Measurements from ENCODE around the gene ALOX12. TPM values are rescaled to one million over a fixed set of nuclear protein-coding genes. Genes with fewer than 3 reads are reported as not detected.
A peak's percentile ranks its signal among the peaks of the same experiment; 100 is the strongest.

Gene ALOX12
- total and polyA plus RNA-seq, 8 donors, result 0.92 to 3.4 TPM; not detected in 6

GRCh38 chr17:7014995-7015958, 19.4 kb downstream of the ALOX12 start:
- H3K4me1 ChIP-seq, result peaks cover 45 to 84% (median 67%) of the 10 kb centered on the region in 4 donors
- H3K27me3 ChIP-seq, result no peaks in the 10 kb centered on the region
- peaks cover 4 to 15% (median 14%) of the 10 kb centered on the region in 4 donors for H3K36me3 ChIP-seq
- WGBS, 5 donors, result 14 to 24% (median 17%) methylated on average over 33 to 56 of the region's 56 CpGs
- H3K9me3 ChIP-seq, result no peaks in the 10 kb centered on the region
- TF ChIP-seq EP300 (IDR thresholded peaks at IDR 0.05) (no peak), POLR2A (IDR thresholded peaks at IDR 0.05) (peak in 1 of 4 donors; percentile 28), POLR2AphosphoS5 (IDR thresholded peaks at IDR 0.05) (peak in 1 of 3 donors; percentile 11)
- TF ChIP-seq, protein P1, sequence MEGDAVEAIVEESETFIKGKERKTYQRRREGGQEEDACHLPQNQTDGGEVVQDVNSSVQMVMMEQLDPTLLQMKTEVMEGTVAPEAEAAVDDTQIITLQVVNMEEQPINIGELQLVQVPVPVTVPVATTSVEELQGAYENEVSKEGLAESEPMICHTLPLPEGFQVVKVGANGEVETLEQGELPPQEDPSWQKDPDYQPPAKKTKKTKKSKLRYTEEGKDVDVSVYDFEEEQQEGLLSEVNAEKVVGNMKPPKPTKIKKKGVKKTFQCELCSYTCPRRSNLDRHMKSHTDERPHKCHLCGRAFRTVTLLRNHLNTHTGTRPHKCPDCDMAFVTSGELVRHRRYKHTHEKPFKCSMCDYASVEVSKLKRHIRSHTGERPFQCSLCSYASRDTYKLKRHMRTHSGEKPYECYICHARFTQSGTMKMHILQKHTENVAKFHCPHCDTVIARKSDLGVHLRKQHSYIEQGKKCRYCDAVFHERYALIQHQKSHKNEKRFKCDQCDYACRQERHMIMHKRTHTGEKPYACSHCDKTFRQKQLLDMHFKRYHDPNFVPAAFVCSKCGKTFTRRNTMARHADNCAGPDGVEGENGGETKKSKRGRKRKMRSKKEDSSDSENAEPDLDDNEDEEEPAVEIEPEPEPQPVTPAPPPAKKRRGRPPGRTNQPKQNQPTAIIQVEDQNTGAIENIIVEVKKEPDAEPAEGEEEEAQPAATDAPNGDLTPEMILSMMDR (IDR thresholded peaks at IDR 0.05), result no peak
- peak in 1 of 2 donors; percentile 73 for DNase-seq
- intact Hi-C loops (cut with DNase I; ENCODE audit: low total_unique reads), result no loop called here
- peak overlapping the region; percentile 97 to 99 (median 98) for H3K27ac ChIP-seq
- H3K4me3 ChIP-seq, result peak overlapping the region; percentile 79 to 95 (median 88)

- intact Hi-C loops (cut with DNase I; ENCODE audit: low total_unique reads), result no loop called here
- H3K27me3 ChIP-seq, result no peaks in the 10 kb centered on the region
- H3K9me3 ChIP-seq, result no peaks in the 10 kb centered on the region
- no peak for DNase-seq
- H3K4me1 ChIP-seq, result peaks cover 37 to 78% (median 62%) of the 10 kb centered on the region in 4 donors
- TF ChIP-seq, protein P1 (IDR thresholded peaks at IDR 0.05), result no peak
- TF ChIP-seq EP300 (IDR thresholded peaks at IDR 0.05) (no peak), POLR2AphosphoS5 (IDR thresholded peaks at IDR 0.05) (no peak), POLR2A (IDR thresholded peaks at IDR 0.05) (no peak)
- H3K4me3 ChIP-seq, result no peak overlapping the region
- WGBS, 5 donors, result 83 to 98% (median 87%) methylated on average over 3 of the region's 3 CpGs
- H3K36me3 ChIP-seq, result peaks cover 4 to 15% (median 14%) of the 10 kb centered on the region in 4 donors
- peak overlapping the region; percentile 34 to 99 (median 97) for H3K27ac ChIP-seq
These were observed 20.6 kb downstream of the ALOX12 start for GRCh38 chr17:7016418-7016817.

- H3K9me3 ChIP-seq, result no peaks in the 10 kb centered on the region
- WGBS, 5 donors, result 76 to 87% (median 84%) methylated on average over 20 of the region's 20 CpGs
- H3K27me3 ChIP-seq, result peaks cover 0 to 5% (median 0%) of the 10 kb centered on the region in 3 donors
- peaks cover 4 to 15% (median 14%) of the 10 kb centered on the region in 4 donors for H3K36me3 ChIP-seq
- peak overlapping the region in 4 of 5 donors; percentile 77 to 99 (median 98) for H3K27ac ChIP-seq
- H3K4me3 ChIP-seq, result peak overlapping the region in 2 of 4 donors; percentile 49 to 56
- intact Hi-C loops (cut with DNase I; ENCODE audit: low total_unique reads), result no loop called here
- TF ChIP-seq EP300 (IDR thresholded peaks at IDR 0.05) (no peak), POLR2AphosphoS5 (IDR thresholded peaks at IDR 0.05) (no peak), POLR2A (IDR thresholded peaks at IDR 0.05) (no peak)
- TF ChIP-seq, protein P1 (IDR thresholded peaks at IDR 0.05), result no peak
- no peak for DNase-seq
- H3K4me1 ChIP-seq, result peaks cover 39 to 80% (median 63%) of the 10 kb centered on the region in 4 donors
These were observed 21.3 kb downstream of the ALOX12 start for GRCh38 chr17:7016886-7017826.

GRCh38 chr17:7017827-7018200, 22.0 kb downstream of the ALOX12 start:
- Histone ChIP-seq H3K36me3 (peaks cover 4 to 15% (median 14%) of the 10 kb centered on the region in 4 donors), H3K27ac (peak overlapping the region; percentile 7 to 99 (median 97)), H3K4me3 (peak overlapping the region; percentile 49 to 57 (median 52)), H3K27me3 (peaks cover 0 to 12% (median 6%) of the 10 kb centered on the region in 3 donors), H3K9me3 (no peaks in the 10 kb centered on the region), H3K4me1 (peaks cover 45 to 86% (median 70%) of the 10 kb centered on the region in 4 donors)
- intact Hi-C loops (cut with DNase I; ENCODE audit: low total_unique reads), result no loop called here
- TF ChIP-seq POLR2AphosphoS5 (IDR thresholded peaks at IDR 0.05), result no peak
- TF ChIP-seq, protein P1 (IDR thresholded peaks at IDR 0.05), result no peak
- no peak for TF ChIP-seq POLR2A (IDR thresholded peaks at IDR 0.05)
- TF ChIP-seq EP300 (IDR thresholded peaks at IDR 0.05), result no peak
- DNase-seq, result no peak
- 60 to 83% (median 71%) methylated on average over 12 of the region's 12 CpGs for WGBS, 5 donors

Measured in stomach (tissue), 9 donors.